NCI-H345 (cell line): ENCODE results near the gene SKIDA1.
A peak's percentile ranks its signal among the peaks of the same experiment; 100 is the strongest.

Source experiments
- DNase-seq: peaks from one replicate; lab custom pipeline; 2025; lab: John Stamatoyannopoulos, UW

Gene SKIDA1

GRCh38 chr10:21500578-21500910, 24.9 kb downstream of the SKIDA1 start:
- DNase-seq, result no peak

- no peak for DNase-seq
Observed at GRCh38 chr10:21499701-21500577, 25.5 kb downstream of the SKIDA1 start.

GRCh38 chr10:21498986-21499385, 26.5 kb downstream of the SKIDA1 start:
- no peak for DNase-seq

GRCh38 chr10:21498377-21498776, 27.1 kb downstream of the SKIDA1 start:
- DNase-seq, result no peak

GRCh38 chr10:21497177-21497807, 28.2 kb downstream of the SKIDA1 start:
- DNase-seq, result peak; percentile 83

- peak; percentile 39 for DNase-seq
Observed at GRCh38 chr10:21496343-21497176, 28.9 kb downstream of the SKIDA1 start.

- DNase-seq, result peak; percentile 70
Observed at GRCh38 chr10:21495752-21496342, 29.6 kb downstream of the SKIDA1 start.

GRCh38 chr10:21495002-21495751, 30.3 kb downstream of the SKIDA1 start:
- DNase-seq, result no peak

GRCh38 chr10:21494191-21495001, 31.1 kb downstream of the SKIDA1 start:
- DNase-seq, result no peak

- no peak for DNase-seq
Observed at GRCh38 chr10:21493784-21494183, 31.7 kb downstream of the SKIDA1 start.

GRCh38 chr10:21492421-21492820, 33.1 kb downstream of the SKIDA1 start:
- no peak for DNase-seq

- no peak for DNase-seq
Observed at GRCh38 chr10:21490711-21491105, 34.8 kb downstream of the SKIDA1 start.

- no peak for DNase-seq
Observed at GRCh38 chr10:21490028-21490710, 35.3 kb downstream of the SKIDA1 start.

- no peak for DNase-seq
Observed at GRCh38 chr10:21488957-21489446, 36.5 kb downstream of the SKIDA1 start.

- DNase-seq, result no peak
Observed at GRCh38 chr10:21488246-21488956, 37.1 kb downstream of the SKIDA1 start.

GRCh38 chr10:21487416-21488180, 37.9 kb downstream of the SKIDA1 start:
- DNase-seq, result no peak

GRCh38 chr10:21482821-21483220, 42.7 kb downstream of the SKIDA1 start:
- DNase-seq, result no peak

GRCh38 chr10:21481407-21481806, 44.1 kb downstream of the SKIDA1 start:
- no peak for DNase-seq
